Left kidney (tissue), 2 donors: Measurements from ENCODE around the gene S100A6. TPM values are rescaled to one million over a fixed set of nuclear protein-coding genes. Genes with fewer than 3 reads are reported as not detected.

Source experiments
- DNase-seq: peaks from one replicate; pipeline ENCODE4 v3.0.0-alpha.2; 2013
- polyA plus RNA-seq: library from polyadenylated mRNA; unstranded; fragments of 120-200 nt; gene quantifications from one replicate; pipeline ENCODE4 v1.2.1, GENCODE V29; 2013; ENCODE audit not compliant: insufficient read length

S100A6 gene
- polyA plus RNA-seq, 1 donor = 182 TPM

DNA sequence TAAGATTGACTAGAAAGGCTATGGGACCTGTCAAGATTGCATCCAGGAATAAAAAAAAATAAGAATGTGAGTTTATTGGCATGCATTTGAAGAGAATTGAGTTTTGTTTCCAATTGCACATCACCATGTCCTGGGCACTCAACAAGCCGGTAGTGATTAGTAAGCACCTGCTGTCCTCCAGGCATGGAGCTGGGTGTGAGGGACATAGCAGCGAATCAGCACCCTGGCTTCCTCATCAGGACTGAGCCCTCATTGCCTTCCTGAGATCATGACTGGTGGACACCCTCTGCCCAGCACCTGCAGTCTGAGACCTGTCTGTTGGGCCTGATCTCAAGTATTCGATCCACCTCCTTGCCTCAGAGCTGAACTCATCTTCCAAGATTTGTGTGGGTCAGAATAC, 26.8 kb downstream of the S100A6 start:
- DNase-seq = no peak

GRCh38 chr1:153507926-153508583, 27.7 kb downstream of the S100A6 start:
- no peak for DNase-seq

- DNase-seq = peak; percentile 48
These were observed 28.9 kb downstream of the S100A6 start for GRCh38 chr1:153506831-153507413.

- no peak for DNase-seq
These were observed 29.4 kb downstream of the S100A6 start for GRCh38 chr1:153506386-153506785.

DNA sequence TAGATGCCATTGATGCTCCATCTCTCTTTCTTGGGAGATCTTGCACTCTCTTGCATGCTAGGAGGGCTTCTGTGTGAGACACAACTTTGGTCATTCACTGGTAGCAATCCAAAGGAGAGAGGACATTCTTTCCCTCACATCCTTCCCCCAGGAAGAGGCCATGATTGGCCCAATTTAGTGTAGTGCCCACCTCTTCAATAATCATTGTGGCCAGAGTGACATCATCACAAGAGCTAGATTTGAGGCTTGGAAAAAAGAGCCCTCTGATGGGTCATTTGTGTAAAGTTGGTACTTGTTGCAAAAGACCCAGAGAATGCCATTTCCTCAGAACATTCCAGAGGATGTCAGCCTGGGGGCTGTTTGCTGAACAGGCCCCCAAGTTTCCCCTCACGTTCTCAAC, 30.2 kb downstream of the S100A6 start:
- DNase-seq = no peak

DNA sequence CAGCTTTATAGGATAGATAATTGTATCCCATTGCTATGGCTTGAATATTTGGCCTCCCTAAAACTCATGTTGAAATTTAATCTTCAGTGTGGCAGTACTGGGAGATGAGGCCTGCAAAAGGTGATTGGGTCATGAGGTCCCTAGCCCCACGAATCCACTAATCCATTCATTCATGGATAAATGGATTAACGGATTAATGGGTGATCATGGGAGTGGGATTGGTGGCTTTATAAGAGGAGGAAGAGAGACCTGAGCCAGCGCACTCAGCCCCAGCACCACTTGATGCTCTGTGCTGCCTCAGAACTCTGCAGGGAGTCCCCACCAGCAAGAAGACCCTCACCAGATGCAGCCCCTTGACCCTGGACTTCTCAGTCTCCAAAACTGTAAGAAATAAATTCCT, 32.0 kb downstream of the S100A6 start:
- DNase-seq = no peak

GRCh38 chr1:153498746-153499145, 37.0 kb downstream of the S100A6 start:
- DNase-seq = no peak

- no peak for DNase-seq
These were observed 40.3 kb downstream of the S100A6 start for GRCh38 chr1:153495536-153495935.

DNA sequence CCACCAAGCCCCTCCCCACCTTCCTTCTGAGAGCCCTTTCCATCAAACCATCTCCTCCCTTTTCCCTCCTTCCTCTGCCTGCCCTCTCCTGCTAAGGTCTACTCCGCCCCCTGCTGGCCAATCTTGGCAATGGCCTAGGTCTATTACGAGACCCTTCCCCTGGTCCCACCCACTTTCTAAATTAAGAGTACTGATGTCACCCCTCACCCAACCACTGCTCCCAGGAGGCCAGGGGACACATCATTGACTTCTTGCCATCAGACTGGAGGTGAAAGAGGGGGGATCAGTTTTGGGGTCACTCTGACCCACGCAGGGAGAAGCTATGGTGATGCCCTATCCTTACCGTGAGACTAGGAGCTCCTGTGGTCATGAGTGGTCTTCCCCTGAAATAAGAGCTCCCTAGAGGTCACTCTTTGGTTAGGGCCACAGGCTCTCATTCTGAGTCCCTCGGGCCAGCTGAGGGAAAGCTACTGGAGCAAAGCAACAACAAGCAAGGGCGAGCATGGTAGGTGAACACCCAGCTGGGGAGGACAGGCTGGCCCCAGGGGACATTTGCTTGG, 40.7 kb downstream of the S100A6 start:
- peak; percentile 68 for DNase-seq

- no peak for DNase-seq
These were observed 42.3 kb downstream of the S100A6 start for GRCh38 chr1:153493343-153493960.

DNA sequence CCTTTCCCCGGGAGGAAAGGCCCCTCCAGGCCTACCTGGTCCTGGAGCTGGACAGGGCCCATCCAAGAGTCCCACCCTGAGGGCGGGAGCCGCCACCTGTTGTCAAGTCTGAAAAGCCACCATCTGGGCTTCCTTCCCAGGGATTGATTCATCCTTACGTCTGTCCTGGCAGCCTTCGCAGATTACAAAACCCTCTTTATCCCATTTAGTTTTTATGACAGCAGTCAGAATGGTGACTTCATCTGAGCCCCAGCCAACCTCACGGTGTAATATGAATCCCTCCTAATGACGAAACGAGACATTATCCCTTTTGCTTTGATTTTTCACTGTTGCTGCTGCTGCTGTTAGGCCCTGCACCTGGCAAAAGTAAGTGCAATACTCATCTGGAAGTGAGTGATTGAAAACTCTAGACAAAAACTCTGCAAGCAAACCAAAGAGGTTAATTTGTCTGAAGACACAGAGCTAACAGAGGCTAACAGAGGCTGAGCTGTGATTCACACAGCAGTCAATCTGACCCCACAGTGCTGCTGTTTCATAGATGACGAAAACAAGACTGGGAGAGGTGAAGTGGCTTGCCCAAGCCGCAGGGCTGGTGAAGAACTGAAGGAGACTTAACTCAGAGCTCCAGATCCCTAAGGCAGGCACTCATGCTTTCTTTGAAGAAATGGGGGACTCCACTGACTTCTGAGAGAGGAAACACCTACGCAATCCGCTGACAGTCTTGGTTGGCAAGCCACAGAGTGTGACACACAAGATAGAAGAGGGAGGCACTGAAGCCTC, 45.3 kb downstream of the S100A6 start:
- no peak for DNase-seq

DNA sequence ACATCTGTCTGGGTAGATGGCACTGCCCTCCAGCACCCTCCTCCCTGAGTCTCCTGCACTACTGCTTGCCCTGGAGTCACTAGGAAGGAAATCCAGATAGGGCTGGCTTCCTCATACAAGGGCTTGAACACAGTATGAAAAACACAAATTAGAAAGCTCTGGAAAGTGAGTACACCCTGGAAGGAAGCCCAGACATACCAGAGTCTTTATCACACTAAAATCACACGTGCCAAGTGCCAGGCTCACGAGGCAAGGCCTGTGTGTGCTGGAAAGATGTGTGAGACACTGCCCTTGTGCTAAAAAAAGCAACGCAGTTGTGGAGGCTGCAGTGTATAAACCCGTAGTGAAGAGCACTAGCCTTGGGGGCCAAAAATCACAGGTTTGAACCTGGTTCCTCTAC, 47.1 kb downstream of the S100A6 start:
- DNase-seq = no peak

DNA sequence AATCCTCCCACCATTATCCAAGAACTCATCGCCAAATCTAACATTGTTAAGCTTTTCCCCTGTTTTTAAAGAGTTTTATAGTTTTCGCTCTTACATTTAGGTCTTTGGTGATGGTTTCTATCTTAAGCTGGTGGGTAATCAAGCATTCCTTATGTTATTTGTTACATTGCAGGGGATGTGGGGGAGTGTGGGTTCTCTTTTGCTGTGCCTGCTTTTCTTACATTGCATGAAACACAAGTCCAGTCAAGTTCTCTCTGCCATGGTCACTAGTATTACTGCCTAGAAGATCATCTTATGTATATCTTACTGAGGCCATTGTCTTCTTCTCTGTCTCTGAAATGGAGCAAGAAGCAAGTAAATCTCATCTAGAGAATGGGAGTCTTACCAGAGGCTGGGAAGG, 48.1 kb downstream of the S100A6 start:
- DNase-seq = no peak

- no peak for DNase-seq
These were observed 49.9 kb downstream of the S100A6 start for GRCh38 chr1:153485863-153486262.

Other genes with a start within 250 kb of the S100A6 start
- not detected for gene PGLYRP3, start 223.0 kb downstream of the S100A6 start, polyA plus RNA-seq
- gene PGLYRP4, start 187.2 kb downstream of the S100A6 start, polyA plus RNA-seq = not detected
- gene S100A9, start 178.1 kb downstream of the S100A6 start, polyA plus RNA-seq = 6.2 TPM
- gene S100A12, start 160.4 kb downstream of the S100A6 start, polyA plus RNA-seq = not detected
- 3.4 TPM for gene S100A8, start 144.9 kb downstream of the S100A6 start, polyA plus RNA-seq
- gene S100A7A, start 119.5 kb downstream of the S100A6 start, polyA plus RNA-seq = not detected
- 0.43 TPM for gene S100A7, start 75.3 kb downstream of the S100A6 start, polyA plus RNA-seq
- gene S100A5, start 4.9 kb upstream of the S100A6 start, polyA plus RNA-seq = 1.3 TPM
- 29.0 TPM for gene S100A4, start 9.8 kb upstream of the S100A6 start, polyA plus RNA-seq
- gene S100A3, start 13.3 kb upstream of the S100A6 start, polyA plus RNA-seq = 0.25 TPM
- 3.9 TPM for gene S100A2, start 29.9 kb upstream of the S100A6 start, polyA plus RNA-seq
- gene S100A16, start 77.1 kb upstream of the S100A6 start, polyA plus RNA-seq = 87.2 TPM
- gene S100A14, start 80.3 kb upstream of the S100A6 start, polyA plus RNA-seq = 16.8 TPM
- 120 TPM for gene S100A13, start 91.5 kb upstream of the S100A6 start, polyA plus RNA-seq
- 18.5 TPM for gene S100A1, start 92.4 kb upstream of the S100A6 start, polyA plus RNA-seq
- gene CHTOP, start 98.1 kb upstream of the S100A6 start, polyA plus RNA-seq = 149 TPM
- 52.0 TPM for gene SNAPIN, start 122.7 kb upstream of the S100A6 start, polyA plus RNA-seq
- 316 TPM for gene ILF2, start 135.0 kb upstream of the S100A6 start, polyA plus RNA-seq
- gene NPR1, start 142.7 kb upstream of the S100A6 start, polyA plus RNA-seq = 61.2 TPM
- gene INTS3, start 192.1 kb upstream of the S100A6 start, polyA plus RNA-seq = 142 TPM
- gene SLC27A3, start 239.4 kb upstream of the S100A6 start, polyA plus RNA-seq = 40.7 TPM